Measurements from ENCODE around the gene FGF14.

- no peak for TF ChIP-seq CTCF (IDR thresholded peaks at IDR 0.05)
- TF ChIP-seq POLR2A (IDR thresholded peaks at IDR 0.05), result no peak
- no peak for TF ChIP-seq POLR2AphosphoS5 (IDR thresholded peaks at IDR 0.05)
These were observed 683.4 kb downstream of the FGF14 start for GRCh38 chr13:101718496-101718895.
